Measurements from ENCODE around the gene SMG9.

Gene SMG9

DNA sequence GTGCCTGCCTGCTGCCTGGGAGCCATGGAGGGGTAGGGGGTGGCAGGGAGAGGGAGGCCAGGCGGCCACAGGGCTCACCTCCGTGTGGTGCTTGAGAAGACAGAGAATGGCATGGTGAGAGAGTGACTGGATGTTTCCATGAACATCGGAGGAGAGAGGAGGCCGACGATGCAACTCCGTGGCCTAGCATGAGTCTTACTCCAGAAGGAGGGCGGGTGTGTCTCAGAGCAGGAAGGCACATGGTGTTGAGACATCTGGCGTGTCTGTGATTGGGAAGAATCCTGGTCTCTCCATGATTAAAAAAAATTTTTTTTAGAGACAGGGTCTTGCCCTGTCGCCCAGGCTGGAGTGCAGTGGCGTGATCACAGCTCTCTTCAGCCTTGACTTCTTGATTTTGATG, 33.8 kb downstream of the SMG9 start:
- DNase-seq = no peak

- no peak for DNase-seq
These were observed 34.8 kb downstream of the SMG9 start for GRCh38 chr19:43719918-43720317.

- DNase-seq = no peak
These were observed 35.3 kb downstream of the SMG9 start for GRCh38 chr19:43719378-43719868.

GRCh38 chr19:43718627-43719377, 36.0 kb downstream of the SMG9 start:
- no peak for DNase-seq

GRCh38 chr19:43715776-43716175, 39.0 kb downstream of the SMG9 start, which contains the start of gene IRGC:
Gene IRGC, plus strand, starts transcription at chr19:43716076. Its CDS starts 2,483 bp downstream, at chr19:43718559.
- DNase-seq = no peak

GRCh38 chr19:43713208-43713607, 41.6 kb downstream of the SMG9 start:
- no peak for DNase-seq

- DNase-seq = peak; percentile 23
These were observed 42.9 kb downstream of the SMG9 start for GRCh38 chr19:43711751-43712355.

- DNase-seq = no peak
These were observed 46.0 kb downstream of the SMG9 start for GRCh38 chr19:43708716-43709115.

GRCh38 chr19:43707158-43707712, 47.5 kb downstream of the SMG9 start:
- DNase-seq = no peak

DNA sequence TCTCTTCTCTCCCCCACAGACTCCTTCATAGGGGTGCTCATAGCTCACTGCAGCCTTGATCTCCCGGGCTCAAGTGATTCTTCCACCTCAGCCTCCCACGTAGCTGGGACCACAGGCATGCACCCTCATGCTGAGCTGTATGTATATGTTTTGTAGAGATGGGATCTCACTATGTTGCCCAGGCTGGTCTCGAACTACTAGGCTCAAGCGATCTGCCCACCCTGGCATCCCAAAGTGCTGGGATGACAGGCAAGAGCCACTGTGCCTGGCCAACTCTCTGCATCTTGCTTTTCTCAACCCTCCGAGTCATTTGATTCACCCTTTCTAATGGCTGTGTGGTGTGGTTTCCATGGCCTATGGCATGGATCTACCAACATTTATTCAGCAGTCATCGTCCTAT, 49.0 kb downstream of the SMG9 start:
- DNase-seq = no peak

DNA sequence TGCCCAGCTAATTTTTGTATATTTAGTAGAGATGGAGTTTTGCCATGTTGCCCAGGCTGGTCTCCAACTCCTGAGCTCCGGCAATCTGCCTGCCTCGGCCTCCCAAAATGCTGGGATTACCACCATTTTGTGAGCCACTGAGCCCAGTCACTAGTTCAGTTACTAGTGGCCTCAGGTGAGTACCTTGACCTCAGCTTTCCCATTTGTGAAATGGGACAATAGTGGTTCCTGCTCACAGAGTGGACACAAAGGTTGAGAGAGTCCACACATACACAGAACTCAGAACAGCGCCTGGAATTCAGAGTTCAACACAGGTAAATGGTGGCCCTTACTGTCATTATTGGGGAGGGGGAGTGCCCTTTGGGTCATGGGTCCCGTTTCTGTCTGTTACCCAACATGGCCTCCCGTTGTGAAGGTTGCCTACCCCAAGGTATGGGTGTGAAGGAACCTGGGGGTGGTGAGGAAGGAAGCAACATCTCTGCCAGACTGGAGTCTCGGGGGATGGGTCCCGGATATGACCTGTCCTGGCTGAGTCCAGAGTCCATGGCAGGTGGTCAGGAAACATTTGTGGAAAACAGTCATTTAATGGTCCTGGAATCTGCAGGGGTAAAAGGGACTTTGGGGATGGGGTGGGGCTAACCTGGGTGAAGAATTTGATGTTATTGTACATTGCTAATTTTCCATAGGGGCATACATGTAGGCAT, 50.6 kb downstream of the SMG9 start:
- DNase-seq = no peak

DNA sequence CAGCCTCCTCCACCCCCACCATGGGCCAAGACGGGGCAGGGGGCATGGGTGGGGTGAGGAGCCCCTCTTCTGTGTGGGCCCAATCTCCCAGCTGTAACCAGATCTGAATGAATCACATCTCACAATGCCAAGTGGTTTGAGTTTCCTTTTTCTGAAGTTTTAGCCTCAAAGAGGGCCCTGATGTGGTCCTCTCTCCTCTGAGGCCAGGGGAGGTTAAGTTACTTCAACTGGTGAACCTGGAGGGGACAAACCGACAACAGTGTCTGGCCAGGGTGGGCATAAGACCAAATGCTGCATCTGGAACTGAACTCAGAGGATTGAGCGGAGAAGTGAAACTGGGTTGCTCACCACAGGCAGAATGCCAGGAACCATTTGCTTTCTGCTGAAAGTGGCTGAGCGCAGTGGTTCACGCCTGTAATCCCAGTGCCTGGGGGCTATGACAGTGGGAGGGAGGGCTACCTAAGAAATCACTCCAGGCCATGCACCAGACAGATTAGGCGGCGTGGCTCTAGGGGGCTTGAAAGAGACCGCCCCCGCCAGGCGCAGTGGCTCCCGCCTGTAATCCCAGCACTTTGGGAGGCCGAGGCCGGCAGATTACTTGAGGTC, 54.3 kb downstream of the SMG9 start:
- DNase-seq = peak; percentile 85

DNA sequence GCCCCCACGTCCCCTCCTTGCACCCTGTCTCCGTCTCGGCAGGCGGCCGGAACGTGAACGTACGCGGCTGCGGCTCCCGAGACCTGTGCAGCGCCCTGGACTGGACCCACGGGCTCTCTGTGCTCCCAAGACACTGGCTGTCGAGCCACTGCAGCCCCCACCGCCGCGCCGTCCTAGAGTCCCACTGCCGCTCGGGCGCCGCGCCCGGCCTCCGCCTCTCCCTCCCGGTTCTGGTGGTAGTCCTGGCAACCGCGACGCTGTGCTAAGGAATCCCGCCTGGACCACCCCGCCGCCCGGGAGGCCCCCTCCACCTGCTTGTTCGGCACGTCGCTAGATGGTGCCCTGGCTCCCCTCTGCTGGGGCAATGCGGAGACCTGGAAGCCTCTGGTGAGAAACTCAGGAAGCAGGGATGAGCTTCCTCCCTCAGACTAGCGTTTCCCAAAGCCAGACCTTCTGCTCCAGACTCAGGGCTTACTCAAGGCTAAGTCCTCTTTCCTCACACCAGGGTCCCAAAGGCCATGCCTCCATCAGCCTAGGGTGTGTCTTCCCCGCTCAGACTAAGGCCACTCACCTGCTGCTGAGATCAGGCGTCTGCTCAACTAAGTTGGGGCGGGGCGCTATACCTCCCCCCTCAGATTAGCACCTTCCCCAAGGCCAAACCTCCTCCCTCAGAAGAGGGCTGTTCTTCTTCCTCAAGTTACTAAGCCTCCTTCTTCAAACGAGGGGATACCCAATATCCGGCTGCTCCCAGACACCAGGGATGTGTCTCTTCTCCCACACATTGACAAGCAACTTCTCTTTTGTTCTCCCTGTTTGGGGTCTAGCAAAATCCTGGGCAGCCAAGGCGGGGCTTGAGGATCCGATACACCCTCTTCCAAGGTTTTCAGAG, 55.0 kb downstream of the SMG9 start:
- peak; percentile 54 for DNase-seq

DNA sequence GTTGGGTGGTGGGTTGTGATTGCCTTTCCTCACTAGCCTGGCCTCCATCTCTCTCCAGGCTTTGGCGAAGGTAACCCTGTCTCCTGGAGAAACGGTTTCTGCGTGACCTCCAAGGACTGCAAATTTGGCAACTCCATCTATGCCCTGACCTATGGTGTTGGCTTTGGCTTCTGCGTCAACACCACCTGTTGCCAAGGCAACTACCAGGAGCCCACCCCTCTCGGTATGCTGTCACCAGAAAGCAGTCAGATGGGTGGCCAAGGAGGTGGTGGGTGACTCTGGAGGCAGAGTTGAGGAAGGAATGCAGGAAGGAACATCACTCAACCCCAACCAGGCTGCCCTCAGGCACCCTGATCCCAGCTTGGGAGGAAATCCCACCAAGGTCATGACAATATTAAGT, 57.5 kb downstream of the SMG9 start:
- DNase-seq = no peak

GRCh38 chr19:43695985-43696704, 58.6 kb downstream of the SMG9 start:
- no peak for DNase-seq

DNA sequence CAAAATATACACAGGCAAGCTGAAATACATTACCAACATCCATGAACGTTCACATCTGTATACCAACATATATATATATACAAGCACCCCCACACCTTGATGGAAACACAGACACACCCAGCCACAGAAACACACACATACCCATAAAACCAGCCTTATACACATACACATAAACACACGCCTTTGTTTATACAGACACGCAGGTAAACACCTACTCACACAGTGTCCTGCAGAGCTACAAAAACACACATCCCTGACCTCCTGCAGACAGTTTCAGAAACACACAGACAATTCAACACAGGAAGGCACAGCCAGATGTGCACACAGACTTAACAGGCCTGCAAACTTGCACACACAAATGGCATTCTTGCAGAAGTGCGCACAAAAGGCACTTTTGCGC, 60.2 kb downstream of the SMG9 start:
- DNase-seq = no peak

DNA sequence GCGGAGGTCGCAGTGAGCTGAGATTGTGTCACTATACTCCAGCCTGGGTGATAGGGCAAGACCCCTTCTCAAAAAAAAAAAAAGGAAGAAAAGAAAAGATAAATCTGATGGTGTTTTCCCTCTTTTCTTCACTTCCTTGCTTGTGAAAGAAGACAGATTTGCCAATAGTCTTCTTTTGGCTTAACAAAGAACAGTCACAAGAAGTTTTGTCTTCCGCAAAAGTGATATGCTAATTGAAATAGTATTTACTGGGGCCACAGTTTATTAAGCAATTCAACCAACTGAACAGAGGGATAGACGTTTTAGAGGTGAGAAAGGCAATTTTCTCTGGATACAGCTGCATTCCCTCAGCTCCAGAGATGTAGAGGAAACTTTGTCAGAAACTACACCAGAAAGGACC, 61.9 kb downstream of the SMG9 start:
- no peak for DNase-seq

DNA sequence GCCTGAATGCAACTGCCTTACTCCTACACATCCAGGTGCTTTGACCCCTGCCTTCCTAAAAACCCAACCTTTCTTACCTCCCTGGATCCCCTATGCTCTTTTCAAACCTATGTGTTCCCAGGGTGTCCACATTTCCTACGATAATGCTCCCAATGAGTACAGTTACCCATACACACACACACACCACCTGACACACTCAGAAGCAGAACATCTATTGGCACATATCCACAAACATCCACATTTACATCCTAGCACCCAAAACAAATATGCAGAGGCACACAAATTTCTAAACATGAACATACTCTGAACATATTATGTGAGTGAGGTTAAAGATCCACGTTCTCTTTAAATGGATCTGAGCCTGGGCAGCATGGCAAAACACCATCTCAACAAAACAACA, 62.4 kb downstream of the SMG9 start:
- DNase-seq = no peak

- DNase-seq = no peak
These were observed 63.0 kb downstream of the SMG9 start for GRCh38 chr19:43691755-43692154.

DNA sequence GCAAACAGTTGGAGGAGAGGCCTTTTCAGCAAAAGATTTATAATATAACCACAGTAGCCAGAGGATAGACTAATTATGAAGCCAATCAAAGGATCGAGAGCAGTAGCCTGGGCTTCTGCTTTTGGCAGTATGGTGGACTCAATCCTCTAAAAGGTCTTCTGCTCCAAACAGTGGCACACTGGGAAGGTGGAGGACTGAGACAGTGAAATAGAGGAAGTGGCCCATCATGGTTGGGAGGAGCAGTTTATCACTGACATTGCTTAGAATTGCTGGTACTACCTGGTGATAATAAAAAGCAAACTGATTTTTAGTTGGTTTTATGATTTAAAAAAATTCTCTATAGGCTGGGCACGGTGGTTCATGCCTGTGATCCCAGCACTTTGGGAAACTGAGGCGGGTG, 63.9 kb downstream of the SMG9 start:
- DNase-seq = no peak

DNA sequence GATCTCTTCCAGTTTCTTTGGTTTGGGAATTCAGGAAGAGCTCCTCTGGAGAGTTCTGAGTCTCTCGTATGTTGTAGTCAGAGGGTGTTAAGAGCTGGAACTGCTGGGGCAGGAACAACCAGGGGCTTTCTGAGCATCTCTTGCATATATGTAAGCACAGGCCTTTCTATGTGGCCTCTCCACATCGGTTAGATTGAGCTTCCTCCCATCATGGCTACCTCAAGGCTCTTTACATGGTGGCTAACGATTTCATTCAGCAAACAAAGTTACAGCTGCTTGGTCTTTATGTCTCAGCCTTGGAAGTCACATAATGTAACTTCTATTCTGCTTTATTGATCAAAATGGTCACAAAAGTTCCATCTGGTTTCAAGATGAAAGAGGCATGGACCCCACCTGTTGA, 64.3 kb downstream of the SMG9 start:
- DNase-seq = no peak
